D721Med (cell line): Measurements from ENCODE around the gene CAPN13.

Experiments used
- DNase-seq: peaks from one replicate; pipeline ENCODE4 v3.0.0; 2011; ENCODE audit warnings: low spot score; ENCODE audit not compliant: insufficient read length
- FAIRE-seq: peaks from 2 replicates; lab custom pipeline; 2011; peaks lifted over from hg19 to GRCh38; lab: Jason Lieb, UNC
- TF ChIP-seq, protein P1 (sequence below): IDR thresholded peaks from 2 replicates; pipeline ENCODE4 v1.5.1; 2012; ENCODE audit warnings: mild to moderate bottlenecking, control low read depth; ENCODE audit not compliant: insufficient read depth; ENCODE audit errors: missing control alignments

Gene CAPN13

DNA sequence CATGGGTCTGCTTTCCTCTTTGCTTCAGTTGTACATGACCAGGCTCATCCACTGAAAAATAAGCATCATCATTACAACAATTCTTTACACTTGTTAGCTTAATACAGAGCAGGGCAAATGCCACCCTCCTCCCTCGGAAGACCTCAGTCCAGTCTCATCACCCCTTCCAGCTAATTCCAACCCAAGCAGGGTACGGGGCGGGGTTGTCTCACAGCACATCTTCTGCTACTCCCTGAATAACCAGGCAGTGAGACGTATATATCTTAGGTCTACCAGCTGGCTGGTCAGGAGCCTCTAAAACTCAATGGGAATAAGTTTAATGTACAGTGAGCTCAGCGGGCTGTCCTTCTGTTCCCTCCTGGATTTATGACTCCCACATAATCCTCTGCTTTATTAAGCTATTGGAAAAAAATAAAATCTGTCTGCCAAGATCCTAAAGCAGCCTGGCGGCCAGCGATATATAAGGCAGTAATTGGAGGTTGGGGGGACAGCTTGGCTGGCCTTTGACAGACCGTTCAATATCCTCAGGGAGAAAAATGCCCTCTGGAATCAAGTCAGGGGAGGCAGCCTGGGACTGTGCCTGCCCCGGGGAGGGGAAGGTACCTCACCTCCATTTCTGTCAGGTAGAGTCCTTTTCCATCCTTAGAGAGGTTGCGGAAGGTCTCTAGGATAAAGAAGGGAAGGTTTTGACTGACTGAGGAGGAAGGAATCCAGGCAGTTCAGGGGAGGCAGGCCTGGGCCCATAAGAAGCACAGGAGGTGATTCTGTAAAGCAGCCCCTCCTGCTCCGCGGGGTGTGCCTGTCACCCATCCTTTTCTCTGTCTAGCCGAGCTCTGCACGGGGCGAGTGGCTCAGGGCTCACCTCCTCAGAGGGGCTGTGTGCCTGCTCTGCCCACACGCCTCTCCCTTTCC is 76.3 kb downstream of the CAPN13 start:
- FAIRE-seq = peak; percentile 6
- TF ChIP-seq, protein P1, sequence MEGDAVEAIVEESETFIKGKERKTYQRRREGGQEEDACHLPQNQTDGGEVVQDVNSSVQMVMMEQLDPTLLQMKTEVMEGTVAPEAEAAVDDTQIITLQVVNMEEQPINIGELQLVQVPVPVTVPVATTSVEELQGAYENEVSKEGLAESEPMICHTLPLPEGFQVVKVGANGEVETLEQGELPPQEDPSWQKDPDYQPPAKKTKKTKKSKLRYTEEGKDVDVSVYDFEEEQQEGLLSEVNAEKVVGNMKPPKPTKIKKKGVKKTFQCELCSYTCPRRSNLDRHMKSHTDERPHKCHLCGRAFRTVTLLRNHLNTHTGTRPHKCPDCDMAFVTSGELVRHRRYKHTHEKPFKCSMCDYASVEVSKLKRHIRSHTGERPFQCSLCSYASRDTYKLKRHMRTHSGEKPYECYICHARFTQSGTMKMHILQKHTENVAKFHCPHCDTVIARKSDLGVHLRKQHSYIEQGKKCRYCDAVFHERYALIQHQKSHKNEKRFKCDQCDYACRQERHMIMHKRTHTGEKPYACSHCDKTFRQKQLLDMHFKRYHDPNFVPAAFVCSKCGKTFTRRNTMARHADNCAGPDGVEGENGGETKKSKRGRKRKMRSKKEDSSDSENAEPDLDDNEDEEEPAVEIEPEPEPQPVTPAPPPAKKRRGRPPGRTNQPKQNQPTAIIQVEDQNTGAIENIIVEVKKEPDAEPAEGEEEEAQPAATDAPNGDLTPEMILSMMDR = no peak
- DNase-seq = peak; percentile 39

DNA sequence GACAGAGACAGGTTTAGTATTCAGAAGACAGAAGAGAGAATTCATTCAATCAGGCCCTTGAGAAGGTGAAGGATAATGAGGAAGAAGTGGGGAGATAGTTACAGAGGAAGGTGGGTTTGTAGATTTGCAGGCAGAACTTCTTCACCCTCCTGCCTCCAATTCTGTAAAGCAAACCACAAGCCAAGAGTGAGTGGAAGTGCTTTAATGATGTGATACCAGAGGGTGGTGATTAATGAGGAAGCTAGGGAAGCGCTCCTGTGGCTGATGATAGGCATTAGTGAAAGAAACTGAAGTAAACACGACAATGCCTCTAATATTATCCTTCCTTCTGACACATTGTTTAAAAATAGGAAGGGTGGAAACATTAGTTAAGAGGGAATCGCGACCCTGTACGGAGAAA is 78.2 kb downstream of the CAPN13 start:
- DNase-seq (no peak), FAIRE-seq (peak; percentile 46)
- TF ChIP-seq, protein P1 = no peak

DNA sequence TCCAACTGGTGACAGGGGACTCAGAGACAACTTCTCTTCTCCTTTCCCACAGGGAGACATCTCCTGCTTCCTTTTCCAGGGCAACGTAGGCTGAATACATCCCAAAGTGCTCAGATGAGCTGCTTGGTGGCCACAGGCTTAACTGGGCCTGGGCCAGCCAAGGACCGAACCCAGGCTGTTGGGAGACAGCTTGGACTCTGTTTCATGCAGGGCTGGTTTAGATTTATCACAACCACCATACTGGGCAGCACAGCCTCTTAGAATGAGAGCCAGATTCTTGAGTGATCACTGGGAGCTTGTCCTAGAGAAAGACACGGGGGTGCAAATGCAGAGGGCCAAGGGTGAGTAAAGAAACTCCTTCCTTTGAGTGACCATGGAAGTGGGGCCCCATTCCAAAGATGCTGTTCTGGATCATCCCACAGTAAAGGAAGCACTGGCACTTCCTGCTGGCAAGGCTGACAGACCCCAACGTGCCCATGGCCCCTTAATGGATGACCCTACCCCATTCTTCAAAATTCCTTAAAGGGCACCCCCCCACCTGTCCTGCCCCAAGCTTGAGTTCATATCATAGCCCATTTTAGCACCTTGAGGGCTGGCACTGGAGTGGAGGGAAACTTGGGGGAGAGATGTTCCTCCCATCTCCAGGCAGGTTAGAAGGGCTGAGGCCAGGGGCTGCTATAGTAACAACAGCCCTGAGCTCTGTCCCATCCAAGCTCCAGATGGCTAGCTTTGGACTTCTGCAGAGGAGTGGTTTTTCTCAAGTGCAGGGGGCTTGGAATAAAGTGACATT is 84.1 kb downstream of the CAPN13 start:
- TF ChIP-seq, protein P1 = no peak
- DNase-seq (no peak), FAIRE-seq (no peak)

DNA sequence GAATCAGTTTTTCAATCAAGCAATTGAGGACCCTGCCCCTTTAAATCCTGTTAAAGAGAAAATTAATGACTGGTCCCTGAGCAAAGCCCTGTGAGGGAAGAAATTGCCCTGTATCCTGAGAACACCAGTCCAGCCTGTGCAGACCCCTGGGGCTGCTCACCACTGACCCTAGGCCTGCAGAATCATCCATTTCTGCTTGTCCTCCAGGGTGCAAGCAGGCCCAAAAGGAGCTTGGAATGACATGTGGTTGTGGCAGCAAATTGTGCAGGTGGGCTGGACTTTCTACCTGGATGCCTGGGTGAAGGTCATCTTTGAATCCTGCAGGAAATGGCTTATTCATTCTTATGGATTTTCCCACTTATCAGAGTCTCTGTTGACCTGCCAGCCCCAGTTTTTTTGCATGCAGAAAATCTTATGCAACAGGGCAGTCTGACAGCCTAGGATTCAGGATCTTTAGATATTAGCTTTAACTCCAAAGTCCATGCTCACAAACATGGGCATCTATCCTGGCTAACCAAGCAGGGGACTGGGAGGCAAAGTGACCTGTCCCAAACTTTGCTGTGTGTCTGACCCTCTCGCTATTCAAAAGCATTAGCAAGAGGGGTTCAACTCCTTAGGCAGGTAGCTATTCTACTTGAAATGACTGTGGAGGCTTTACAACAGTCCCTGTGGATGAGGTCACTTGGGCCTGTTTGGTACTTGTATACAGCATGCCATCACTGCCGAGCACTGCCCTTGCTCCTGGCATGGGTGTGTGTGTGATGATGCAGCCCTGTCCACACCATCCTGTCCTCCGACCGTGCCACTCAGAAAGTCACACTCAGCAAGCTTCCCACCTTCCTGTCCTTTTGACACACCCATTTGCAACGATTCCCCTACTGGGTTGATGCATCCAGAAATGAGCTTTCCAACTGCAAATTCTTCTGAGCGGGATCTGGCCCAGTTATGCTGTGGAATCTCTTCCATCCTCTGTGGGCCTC is 85.3 kb downstream of the CAPN13 start:
- FAIRE-seq (no peak), DNase-seq (no peak)
- TF ChIP-seq, protein P1 = no peak

DNA sequence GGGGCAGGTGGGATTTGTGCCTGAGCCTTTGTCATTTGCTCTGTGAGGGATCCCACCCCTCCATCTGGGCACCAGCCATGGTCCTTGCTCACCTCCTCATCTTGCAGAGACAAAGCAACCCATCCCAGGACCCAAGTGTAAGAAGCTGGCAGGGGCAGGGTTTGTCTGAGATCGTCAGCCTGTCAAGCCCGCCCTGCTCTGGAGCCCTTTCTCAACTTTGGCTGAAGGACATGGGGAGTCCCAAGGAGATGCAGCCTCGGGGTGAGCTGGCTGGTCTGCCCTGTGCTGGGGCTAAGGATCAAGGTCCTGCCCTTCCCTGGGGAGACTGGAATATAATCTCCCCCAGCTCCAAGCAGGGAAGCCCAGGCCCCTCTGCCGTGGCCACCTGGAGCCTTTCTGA is 86.0 kb downstream of the CAPN13 start:
- no peak for FAIRE-seq
- DNase-seq = no peak
- TF ChIP-seq, protein P1 = no peak

DNA sequence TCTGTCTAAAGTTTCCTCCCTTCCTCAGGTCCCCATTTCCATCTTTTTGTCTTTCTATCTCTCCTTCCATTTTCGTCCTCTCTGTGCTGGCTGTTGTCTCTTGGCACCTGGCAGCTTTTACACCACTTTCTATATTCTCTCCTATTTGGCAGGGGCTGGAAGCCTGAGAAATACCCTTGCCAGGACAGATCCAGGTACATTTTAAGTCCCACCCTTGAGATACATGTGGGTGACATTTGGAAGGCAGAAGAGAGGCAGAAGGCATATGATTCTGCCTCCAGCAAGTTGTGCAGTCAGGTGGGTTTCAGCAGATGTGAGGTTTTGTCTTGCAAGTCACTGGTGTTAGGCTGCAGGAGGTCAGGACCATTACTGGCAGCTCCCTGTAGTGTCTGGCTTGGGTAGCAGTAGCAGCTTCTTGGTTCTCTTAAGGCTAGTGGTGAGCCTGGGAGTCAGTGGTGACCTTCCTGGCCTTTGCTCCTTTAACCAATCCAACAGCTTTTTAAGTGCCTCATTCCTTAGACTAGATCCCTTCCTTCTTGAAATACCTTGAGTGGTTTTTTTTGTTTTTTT is 90.1 kb downstream of the CAPN13 start:
- DNase-seq = no peak
- no peak for FAIRE-seq
- TF ChIP-seq, protein P1 = no peak
